SK-N-SH (cell line): ENCODE results near the gene TDRD10.

Experiments used
- CTCF ChIP-seq: fragments of 200-600 bp; sonication (generic); IDR thresholded peaks from 2 replicates; pipeline ENCODE4 v1.6.1; 2017; ENCODE audit warnings: antibody characterized with exemption, mild to moderate bottlenecking, moderate library complexity
- ELF1 ChIP-seq: IDR thresholded peaks from 2 replicates; pipeline ENCODE4 v1.4.0; 2012
- EP300 ChIP-seq, 2 experiments: IDR thresholded peaks; 2 replicates each; pipeline versions ENCODE4 v1.4.0 to v1.6.1; 2012; ENCODE audit warnings: borderline replicate concordance in 1 of 2, low read depth in 1 of 2, low read length in 1 of 2
- GABPA ChIP-seq: IDR thresholded peaks from 2 replicates; pipeline ENCODE4 v1.4.0; 2012; ENCODE audit warnings: low read depth, mild to moderate bottlenecking
- MXI1 ChIP-seq: IDR thresholded peaks from 2 replicates; pipeline ENCODE4 v1.6.1; 2012; ENCODE audit warnings: mild to moderate bottlenecking, low read depth, low read length, improper control_type of control experiment

GRCh38 chr1:154586231-154586630 lies 84.2 kb downstream of the TDRD10 start:
- no peak for TF ChIP-seq EP300 (IDR thresholded peaks at IDR 0.05; ENCODE audit: borderline replicate concordance in 1 of 2, low read depth in 1 of 2, low read length in 1 of 2)
- no peak for TF ChIP-seq CTCF
- no peak for TF ChIP-seq ELF1
- no peak for TF ChIP-seq MXI1
- no peak for TF ChIP-seq GABPA
